Globus pallidus (tissue), 1 donor: Measurements from ENCODE around the gene NPHS1.
A peak's percentile ranks its signal among the peaks of the same experiment; 100 is the strongest.

ENCODE experiments used
- DNase-seq: peaks from one replicate; pipeline ENCODE4 v3.0.0-alpha.2; 2015; ENCODE audit warnings: low spot score

The NPHS1 gene

GRCh38 chr19:35879770-35880317 is 27.5 kb upstream of the NPHS1 start:
- peak; percentile 83 for DNase-seq

- DNase-seq: no peak
Observed at GRCh38 chr19:35879068-35879467, 26.8 kb upstream of the NPHS1 start.

GRCh38 chr19:35874392-35874930 is 22.2 kb upstream of the NPHS1 start:
- no peak for DNase-seq

- DNase-seq: no peak
Observed at GRCh38 chr19:35872180-35872579, 19.9 kb upstream of the NPHS1 start.

GRCh38 chr19:35871611-35872010 is 19.3 kb upstream of the NPHS1 start:
- no peak for DNase-seq

- no peak for DNase-seq
Observed at GRCh38 chr19:35870798-35871197, 18.5 kb upstream of the NPHS1 start.

GRCh38 chr19:35870124-35870736 is 17.9 kb upstream of the NPHS1 start:
- peak; percentile 37 for DNase-seq

- DNase-seq: peak; percentile 85
Observed at GRCh38 chr19:35869327-35870123, 17.2 kb upstream of the NPHS1 start.

- no peak for DNase-seq
Observed at GRCh38 chr19:35868823-35869326, 16.6 kb upstream of the NPHS1 start.

GRCh38 chr19:35868172-35868822 is 16.0 kb upstream of the NPHS1 start, which contains the start of gene APLP1:
TSS of gene APLP1 (plus strand) at chr19:35868574. CDS start at chr19:35868637, 63 bp downstream.
- peak; percentile 94 for DNase-seq

- DNase-seq: no peak
Observed at GRCh38 chr19:35863018-35863417, 10.7 kb upstream of the NPHS1 start.

GRCh38 chr19:35862528-35862927 is 10.2 kb upstream of the NPHS1 start:
- DNase-seq: no peak

- DNase-seq: no peak
Observed at GRCh38 chr19:35861640-35862160, 9.4 kb upstream of the NPHS1 start.

- no peak for DNase-seq
Observed at GRCh38 chr19:35860818-35861639, 8.7 kb upstream of the NPHS1 start.

GRCh38 chr19:35860436-35860817 is 8.1 kb upstream of the NPHS1 start:
- no peak for DNase-seq

- DNase-seq: no peak
Observed at GRCh38 chr19:35859414-35859813, 7.1 kb upstream of the NPHS1 start.

GRCh38 chr19:35858311-35858710 is 6.0 kb upstream of the NPHS1 start:
- DNase-seq: no peak

GRCh38 chr19:35856546-35857149 is 4.3 kb upstream of the NPHS1 start, which contains the start of gene KIRREL2:
TSS of gene KIRREL2 (plus strand) at chr19:35856911. CDS start at chr19:35857120, 209 bp downstream.
- DNase-seq: no peak

GRCh38 chr19:35853038-35853756 is 893 bp upstream of the NPHS1 start:
- no peak for DNase-seq
